ENCODE results near the gene EFNA5. TPM values are rescaled to one million over a fixed set of nuclear protein-coding genes. Genes with fewer than 3 reads are reported as not detected.

The EFNA5 gene
- total RNA-seq, 3 donors from 2014 or later (not counting 1 experiment from before 2014, with no cell fraction given): 2.2 to 8.1 (median 4.3) TPM

GRCh38 chr5:107580889-107581820 is 89.6 kb downstream of the EFNA5 start:
- Mint-ChIP-seq H3K27me3 (ENCODE audit: low read depth in 2 of 2) (peaks cover 2 to 24% of the 10 kb centered on the region in 2 donors), H3K36me3 (no peaks in the 10 kb centered on the region), H3K4me1 (no peaks in the 10 kb centered on the region), H3K9me3 (no peaks in the 10 kb centered on the region), H3K27ac (no peak overlapping the region), H3K4me3 (no peak overlapping the region)
- DNase-seq (no peak), ATAC-seq (no peak)
- TF ChIP-seq CTCF (IDR thresholded peaks at IDR 0.05): no peak
- H3K9me3 ChIP-seq (ENCODE audit: control insufficient read depth, insufficient read depth, low read length): no peaks in the 10 kb centered on the region
- H3K36me3 ChIP-seq (ENCODE audit: control insufficient read depth, insufficient read depth, low read length): no peaks in the 10 kb centered on the region
- H3K27me3 ChIP-seq (ENCODE audit: control insufficient read depth, insufficient read depth, low read length): no peaks in the 10 kb centered on the region
- H3K4me3 ChIP-seq (ENCODE audit: low read length): no peak overlapping the region
- H3K27ac ChIP-seq (ENCODE audit: low read length): no peak overlapping the region
- no peaks in the 10 kb centered on the region for H3K4me1 ChIP-seq (ENCODE audit: control insufficient read depth, insufficient read depth, low read length)
- 85% methylated on average over 8 of the region's 8 CpGs for WGBS (ENCODE audit: insufficient coverage)
- intact Hi-C loops (cut with micrococcal nuclease): no loop called here

GRCh38 chr5:107578051-107578635 is 92.6 kb downstream of the EFNA5 start:
- Histone ChIP-seq H3K27ac (ENCODE audit: low read length) (no peak overlapping the region), H3K9me3 (ENCODE audit: control insufficient read depth, insufficient read depth, low read length) (no peaks in the 10 kb centered on the region), H3K27me3 (ENCODE audit: control insufficient read depth, insufficient read depth, low read length) (no peaks in the 10 kb centered on the region), H3K4me3 (ENCODE audit: low read length) (no peak overlapping the region), H3K36me3 (ENCODE audit: control insufficient read depth, insufficient read depth, low read length) (no peaks in the 10 kb centered on the region), H3K4me1 (ENCODE audit: control insufficient read depth, insufficient read depth, low read length) (no peaks in the 10 kb centered on the region)
- Mint-ChIP-seq H3K27ac (no peak overlapping the region), H3K4me3 (no peak overlapping the region), H3K27me3 (ENCODE audit: low read depth in 2 of 2) (peaks cover 2 to 6% of the 10 kb centered on the region in 2 donors), H3K36me3 (no peaks in the 10 kb centered on the region), H3K9me3 (no peaks in the 10 kb centered on the region), H3K4me1 (no peaks in the 10 kb centered on the region)
- TF ChIP-seq CTCF (IDR thresholded peaks at IDR 0.05): no peak
- DNase-seq: no peak
- intact Hi-C loops (cut with micrococcal nuclease): no loop called here
- 86% methylated on average over 3 of the region's 4 CpGs for WGBS (ENCODE audit: insufficient coverage)
- ATAC-seq: no peak

GRCh38 chr5:107577394-107577950 is 93.3 kb downstream of the EFNA5 start:
- Histone ChIP-seq H3K36me3 (ENCODE audit: control insufficient read depth, insufficient read depth, low read length) (no peaks in the 10 kb centered on the region), H3K9me3 (ENCODE audit: control insufficient read depth, insufficient read depth, low read length) (no peaks in the 10 kb centered on the region), H3K4me1 (ENCODE audit: control insufficient read depth, insufficient read depth, low read length) (no peaks in the 10 kb centered on the region), H3K27me3 (ENCODE audit: control insufficient read depth, insufficient read depth, low read length) (no peaks in the 10 kb centered on the region), H3K27ac (ENCODE audit: low read length) (no peak overlapping the region), H3K4me3 (ENCODE audit: low read length) (no peak overlapping the region)
- no peaks in the 10 kb centered on the region for H3K4me1 Mint-ChIP-seq
- ATAC-seq: no peak
- intact Hi-C loops (cut with micrococcal nuclease): no loop called here
- no peak for DNase-seq
- no peak overlapping the region for H3K4me3 Mint-ChIP-seq
- H3K9me3 Mint-ChIP-seq: no peaks in the 10 kb centered on the region
- H3K36me3 Mint-ChIP-seq: no peaks in the 10 kb centered on the region
- no peak overlapping the region for H3K27ac Mint-ChIP-seq
- no peak for TF ChIP-seq CTCF (IDR thresholded peaks at IDR 0.05)
- H3K27me3 Mint-ChIP-seq (ENCODE audit: low read depth in 2 of 2): peaks cover under 1 to 4% of the 10 kb centered on the region in 2 donors
- 84% methylated on average over 8 of the region's 8 CpGs for WGBS (ENCODE audit: insufficient coverage)

All from natural killer cell (primary cell).